Astrocyte (in vitro differentiated cells and primary cell): ENCODE data around the gene CALHM2. TPM values are rescaled to one million over a fixed set of nuclear protein-coding genes. Genes with fewer than 3 reads are reported as not detected.

ENCODE experiments used
- DNase-seq: peaks from one replicate; pipeline ENCODE4 v3.0.0-alpha.2; 2010; ENCODE audit warnings: low read depth
- FAIRE-seq: peaks from 2 replicates; lab custom pipeline; 2011; peaks lifted over from hg19 to GRCh38; lab: Jason Lieb, UNC
- H2AFZ ChIP-seq: 2 replicates; pipeline ENCODE4 v1.6.0; 2012; ENCODE audit warnings: low read depth, low read length, inconsistent platforms
- H3K27ac ChIP-seq: 2 replicates; pipeline ENCODE4 v1.5.1; 2011; ENCODE audit warnings: low read depth, low read length, inconsistent platforms
- H3K27me3 ChIP-seq: 2 replicates; pipeline ENCODE4 v1.6.0; 2011; ENCODE audit warnings: low read length, inconsistent platforms; ENCODE audit not compliant: insufficient read depth
- H3K36me3 ChIP-seq: 2 replicates; pipeline ENCODE4 v1.5.1; 2011; ENCODE audit warnings: low read length, inconsistent platforms; ENCODE audit not compliant: insufficient read depth
- H3K4me1 ChIP-seq: 2 replicates; pipeline ENCODE4 v1.5.1; 2011; ENCODE audit warnings: low read length, inconsistent platforms; ENCODE audit not compliant: insufficient read depth
- H3K4me2 ChIP-seq: 2 replicates; pipeline ENCODE4 v1.6.0; 2012; ENCODE audit warnings: low read length, inconsistent platforms
- H3K4me3 ChIP-seq: 2 replicates; pipeline ENCODE4 v1.5.1; 2011; ENCODE audit warnings: low read depth, mild to moderate bottlenecking, low read length, inconsistent platforms; ENCODE audit not compliant: insufficient read depth
- H3K79me2 ChIP-seq: 2 replicates; pipeline ENCODE4 v1.6.0; 2012; ENCODE audit warnings: mild to moderate bottlenecking, low read length, inconsistent platforms; ENCODE audit not compliant: insufficient read depth
- H3K9ac ChIP-seq: 2 replicates; pipeline ENCODE4 v1.6.0; 2012; ENCODE audit warnings: mild to moderate bottlenecking, low read length, inconsistent platforms
- H3K9me3 ChIP-seq: 2 replicates; pipeline ENCODE4 v1.5.1; 2012; ENCODE audit warnings: low read depth, mild to moderate bottlenecking, low read length, inconsistent platforms; ENCODE audit not compliant: insufficient read depth
- H4K20me1 ChIP-seq: 2 replicates; pipeline ENCODE4 v1.6.0; 2012; ENCODE audit warnings: low read length, inconsistent platforms; ENCODE audit not compliant: insufficient read depth
- H3K27ac Mint-ChIP-seq: one replicate; pipeline ENCODE4 v1.8.0; 2021; ENCODE audit warnings: mild to moderate bottlenecking, mixed read lengths; ENCODE audit not compliant: unreplicated experiment
- H3K27me3 Mint-ChIP-seq: one replicate; pipeline ENCODE4 v1.8.0; 2021; ENCODE audit warnings: low read depth, mixed read lengths; ENCODE audit not compliant: unreplicated experiment
- H3K36me3 Mint-ChIP-seq: one replicate; pipeline ENCODE4 v1.8.0; 2021; ENCODE audit warnings: low read depth, mixed read lengths; ENCODE audit not compliant: unreplicated experiment
- H3K4me1 Mint-ChIP-seq: one replicate; pipeline ENCODE4 v1.8.0; 2021; ENCODE audit warnings: low read depth, mixed read lengths; ENCODE audit not compliant: unreplicated experiment
- H3K4me3 Mint-ChIP-seq: one replicate; pipeline ENCODE4 v1.8.0; 2021; ENCODE audit warnings: mild to moderate bottlenecking, moderate library complexity, mixed read lengths; ENCODE audit not compliant: unreplicated experiment
- H3K9me3 Mint-ChIP-seq: one replicate; pipeline ENCODE4 v1.8.0; 2021; ENCODE audit warnings: mild to moderate bottlenecking, mixed read lengths; ENCODE audit not compliant: unreplicated experiment
- CTCF ChIP-seq: IDR thresholded peaks from 2 replicates; pipeline ENCODE4 v1.5.1; 2011; ENCODE audit warnings: low read depth, mild to moderate bottlenecking, inconsistent platforms, low read length, moderate library complexity; ENCODE audit not compliant: insufficient read depth
- EZH2 ChIP-seq: IDR thresholded peaks from 2 replicates; pipeline ENCODE4 v1.6.1; 2012; ENCODE audit warnings: mild to moderate bottlenecking, low read length, inconsistent platforms; ENCODE audit not compliant: insufficient read depth
- total RNA-seq: library from RNA; stranded (reverse); gene quantifications from 2 replicates; pipeline ENCODE4 v1.2.1, GENCODE V29; 2021

The CALHM2 gene
- total RNA-seq, 1 donor from 2014 or later = 1.2 TPM

GRCh38 chr10:103465411-103466179 is 13.4 kb upstream of the CALHM2 start:
- Mint-ChIP-seq H3K36me3 (no peaks in the 10 kb centered on the region), H3K9me3 (peaks cover 2% of the 10 kb centered on the region), H3K27ac (no peak overlapping the region), H3K4me1 (peaks cover 18% of the 10 kb centered on the region), H3K27me3 (peaks cover 6% of the 10 kb centered on the region), H3K4me3 (no peak overlapping the region)
- H3K27ac ChIP-seq = no peak overlapping the region
- no peak overlapping the region for H3K4me2 ChIP-seq
- TF ChIP-seq EZH2 (no peak), CTCF (no peak)
- peaks cover 27% of the 10 kb centered on the region for H3K27me3 ChIP-seq
- no peak overlapping the region for H3K9ac ChIP-seq
- H3K79me2 ChIP-seq = no peaks in the 10 kb centered on the region
- no peaks in the 10 kb centered on the region for H3K4me1 ChIP-seq
- no peaks in the 10 kb centered on the region for H4K20me1 ChIP-seq
- H3K4me3 ChIP-seq = no peak overlapping the region
- H3K9me3 ChIP-seq = no peaks in the 10 kb centered on the region
- no peaks in the 10 kb centered on the region for H3K36me3 ChIP-seq
- DNase-seq (no peak), FAIRE-seq (no peak)
- H2AFZ ChIP-seq = no peak overlapping the region

DNA sequence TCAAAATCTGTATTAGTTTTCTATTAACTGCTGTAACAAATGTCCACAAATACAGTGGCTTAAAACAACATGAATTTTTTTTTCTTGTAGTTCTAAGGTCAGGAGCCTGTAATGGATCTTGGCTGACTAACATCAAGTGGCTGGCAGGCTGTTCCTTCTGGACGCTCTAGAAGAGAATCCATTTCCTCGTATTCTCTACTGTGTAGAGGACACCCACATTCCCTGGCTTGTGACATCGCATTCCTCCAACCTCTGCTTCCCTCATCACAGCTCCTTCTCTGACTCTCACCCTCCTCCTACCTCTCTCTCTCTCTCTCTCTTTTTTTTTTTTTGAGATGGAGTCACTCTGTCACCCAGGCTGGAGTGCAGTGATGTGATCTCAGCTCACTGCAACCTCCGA is 11.3 kb upstream of the CALHM2 start:
- Histone ChIP-seq H3K79me2 (no peaks in the 10 kb centered on the region), H3K4me2 (no peak overlapping the region), H3K4me1 (no peaks in the 10 kb centered on the region), H3K27ac (no peak overlapping the region), H3K27me3 (peaks cover 21% of the 10 kb centered on the region), H2AFZ (no peak overlapping the region), H3K9ac (no peak overlapping the region), H3K9me3 (no peaks in the 10 kb centered on the region), H3K4me3 (no peak overlapping the region), H3K36me3 (no peaks in the 10 kb centered on the region), H4K20me1 (no peaks in the 10 kb centered on the region)
- Mint-ChIP-seq H3K27me3 (peaks cover 5% of the 10 kb centered on the region), H3K9me3 (no peaks in the 10 kb centered on the region), H3K4me3 (no peak overlapping the region), H3K4me1 (peaks cover 22% of the 10 kb centered on the region), H3K27ac (no peak overlapping the region), H3K36me3 (no peaks in the 10 kb centered on the region)
- TF ChIP-seq CTCF = no peak
- no peak for TF ChIP-seq EZH2
- DNase-seq (no peak), FAIRE-seq (no peak)

- no peaks in the 10 kb centered on the region for H3K9me3 ChIP-seq
- H3K27me3 Mint-ChIP-seq = peaks cover 8% of the 10 kb centered on the region
- TF ChIP-seq EZH2 (no peak), CTCF (no peak)
- H2AFZ ChIP-seq = no peak overlapping the region
- no peaks in the 10 kb centered on the region for H3K36me3 ChIP-seq
- H3K4me2 ChIP-seq = no peak overlapping the region
- peaks cover 16% of the 10 kb centered on the region for H3K27me3 ChIP-seq
- H3K4me1 Mint-ChIP-seq = peaks cover 10% of the 10 kb centered on the region
- no peak overlapping the region for H3K27ac Mint-ChIP-seq
- FAIRE-seq = no peak
- peaks cover under 1% of the 10 kb centered on the region for H3K9me3 Mint-ChIP-seq
- H4K20me1 ChIP-seq = no peaks in the 10 kb centered on the region
- H3K4me3 ChIP-seq = no peak overlapping the region
- H3K9ac ChIP-seq = no peak overlapping the region
- H3K4me3 Mint-ChIP-seq = no peak overlapping the region
- no peaks in the 10 kb centered on the region for H3K79me2 ChIP-seq
- DNase-seq = no peak
- no peaks in the 10 kb centered on the region for H3K4me1 ChIP-seq
- no peak overlapping the region for H3K27ac ChIP-seq
- peaks cover under 1% of the 10 kb centered on the region for H3K36me3 Mint-ChIP-seq
These were observed 7.4 kb upstream of the CALHM2 start for GRCh38 chr10:103459615-103460014.
